HG03175 (cell line): ENCODE data around the gene ARPC1A.
"Not testable (repeated sequence)": the region's sequence is repeated elsewhere in the genome, so short reads cannot be mapped to it uniquely, and the experiment has no call there.

ENCODE experiments used
- ATAC-seq: cut with Tn5 transposase; IDR thresholded peaks from one replicate; pipeline ENCODE4 v1.9.1; 2021; ENCODE audit warnings: mild to moderate bottlenecking, moderate library complexity; ENCODE audit not compliant: unreplicated experiment

ARPC1A gene

DNA sequence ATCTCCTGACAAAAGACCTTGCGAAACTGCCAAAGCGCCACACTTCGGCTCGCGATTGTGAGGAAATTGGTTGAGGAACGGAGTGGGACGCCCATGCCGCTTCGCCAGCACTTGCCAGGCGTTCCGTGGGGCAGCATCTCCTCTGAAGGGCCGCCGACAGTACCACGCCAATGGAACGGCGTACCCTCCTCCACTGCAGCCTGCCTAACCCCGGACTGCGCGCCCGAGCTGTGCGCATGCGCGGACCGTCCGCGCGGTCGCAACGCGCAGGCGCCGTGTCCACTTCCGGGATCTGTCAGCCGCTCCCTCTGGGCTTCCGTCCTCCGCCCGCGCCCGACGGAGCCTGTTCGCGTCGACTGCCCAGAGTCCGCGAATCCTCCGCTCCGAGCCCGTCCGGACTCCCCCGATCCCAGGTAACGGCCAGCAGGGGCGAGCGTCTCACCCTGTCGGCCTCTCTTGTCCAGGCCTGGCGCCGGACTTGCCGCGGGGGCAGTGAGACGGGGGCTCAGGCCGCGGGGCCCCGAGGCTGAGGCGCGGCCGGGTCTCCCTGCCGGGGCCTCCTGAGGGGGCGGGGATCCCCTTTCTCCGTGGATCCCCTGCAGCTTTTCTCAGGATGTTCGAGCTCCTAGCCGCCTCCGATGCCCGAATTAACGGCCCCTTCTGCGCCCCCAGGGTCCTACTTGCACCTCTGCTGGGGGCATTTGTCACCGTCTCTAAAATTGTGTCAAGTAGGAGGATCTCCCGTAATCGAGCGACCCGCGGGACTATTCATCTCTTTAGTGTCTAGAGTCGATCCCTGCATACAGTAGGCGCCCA lies at the start of gene ARPC1A:
Gene ARPC1A, plus strand, starts transcription at position 307 of the 816 bp plus-strand sequence. CDS start 7,456 bp downstream, outside the sequence.
- ATAC-seq: peak; percentile 95

- ATAC-seq: no peak
Observed at GRCh38 chr7:99278180-99278579, 47.5 kb upstream of the ARPC1A start.

GRCh38 chr7:99284165-99284564 lies 41.5 kb upstream of the ARPC1A start:
- ATAC-seq: not testable (repeated sequence)

DNA sequence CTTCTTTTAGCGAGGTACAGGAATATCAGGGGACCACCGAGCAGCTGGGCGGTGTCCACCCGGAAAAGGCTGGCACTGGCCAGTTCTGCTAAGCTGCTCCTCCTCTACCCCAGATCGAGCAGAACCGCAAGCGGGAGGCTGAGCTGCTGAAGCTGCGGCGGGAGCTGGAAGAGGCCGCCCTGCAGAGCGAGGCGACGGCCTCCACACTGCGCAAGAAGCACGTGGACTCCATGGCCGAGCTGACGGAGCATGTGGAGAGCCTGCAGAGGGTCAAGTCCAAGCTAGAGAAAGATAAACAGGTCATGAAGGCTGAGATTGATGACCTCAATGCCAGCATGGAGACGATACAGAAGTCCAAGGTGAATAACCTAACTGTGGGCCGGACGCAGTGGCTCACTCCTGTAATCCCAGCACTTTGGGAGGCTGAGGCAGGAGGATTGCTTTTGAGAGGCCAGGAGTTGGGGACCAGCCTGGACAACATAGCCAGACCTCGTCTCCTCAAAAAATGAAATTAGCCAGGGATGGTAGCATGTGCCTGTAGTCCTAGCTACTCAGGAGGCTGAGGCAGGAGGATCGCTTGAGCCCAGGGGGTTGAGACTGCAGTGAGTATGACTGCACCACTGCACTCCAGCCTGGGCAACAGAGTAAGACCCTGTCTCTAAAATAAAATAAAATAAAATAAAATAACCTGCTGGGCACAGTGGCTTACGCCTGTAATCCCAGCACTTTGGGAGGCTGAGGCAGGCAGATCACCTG lies 37.7 kb upstream of the ARPC1A start:
- no peak for ATAC-seq

DNA sequence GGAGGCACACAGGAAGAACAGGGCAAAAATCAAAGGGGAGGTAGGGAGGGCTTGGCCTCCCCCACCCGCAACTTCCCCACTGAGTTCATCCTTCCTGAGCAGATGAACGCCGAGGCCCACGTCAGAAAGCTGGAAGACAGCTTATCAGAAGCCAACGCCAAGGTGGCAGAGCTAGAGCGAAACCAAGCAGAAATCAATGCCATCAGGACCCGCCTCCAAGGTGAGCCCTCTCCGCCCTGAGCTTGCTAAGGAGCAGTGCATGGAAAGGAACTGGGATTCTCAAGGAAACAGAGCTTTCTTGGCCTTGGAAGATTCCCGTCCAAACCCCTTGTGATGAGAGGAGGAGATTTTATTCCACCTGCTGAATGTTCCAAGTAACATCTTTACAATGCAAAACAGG lies 36.5 kb upstream of the ARPC1A start:
- no peak for ATAC-seq

- not testable (repeated sequence) for ATAC-seq
Observed at GRCh38 chr7:99290148-99290547, 35.5 kb upstream of the ARPC1A start.

DNA sequence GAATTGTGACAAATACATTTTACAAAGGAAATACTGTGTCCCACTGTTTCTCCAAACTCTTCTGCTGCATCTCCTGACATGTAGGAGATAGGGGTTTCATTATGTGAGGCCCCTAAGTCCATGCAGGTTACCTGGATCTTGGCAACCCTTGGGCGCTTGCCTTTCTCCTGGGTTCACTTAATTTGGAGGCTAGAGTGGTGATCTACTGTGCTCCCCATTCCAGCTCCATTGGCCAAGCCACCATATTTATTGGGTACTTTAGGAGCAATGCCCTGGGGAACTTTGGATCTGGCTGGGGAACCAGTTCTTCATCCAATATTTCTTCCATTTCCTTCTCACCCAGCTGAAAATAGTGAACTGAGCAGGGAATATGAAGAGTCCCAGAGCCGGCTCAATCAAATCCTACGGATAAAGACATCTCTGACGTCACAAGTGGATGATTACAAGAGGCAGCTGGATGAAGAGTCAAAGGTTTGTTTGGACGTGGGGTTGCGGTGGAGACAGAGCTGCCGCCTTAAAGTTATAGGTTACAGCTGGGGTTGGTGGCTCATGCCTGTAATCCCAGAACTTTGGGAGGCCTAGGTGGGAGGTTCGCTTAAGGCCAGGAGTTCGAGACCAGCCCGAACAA lies 34.6 kb upstream of the ARPC1A start:
- no peak for ATAC-seq

DNA sequence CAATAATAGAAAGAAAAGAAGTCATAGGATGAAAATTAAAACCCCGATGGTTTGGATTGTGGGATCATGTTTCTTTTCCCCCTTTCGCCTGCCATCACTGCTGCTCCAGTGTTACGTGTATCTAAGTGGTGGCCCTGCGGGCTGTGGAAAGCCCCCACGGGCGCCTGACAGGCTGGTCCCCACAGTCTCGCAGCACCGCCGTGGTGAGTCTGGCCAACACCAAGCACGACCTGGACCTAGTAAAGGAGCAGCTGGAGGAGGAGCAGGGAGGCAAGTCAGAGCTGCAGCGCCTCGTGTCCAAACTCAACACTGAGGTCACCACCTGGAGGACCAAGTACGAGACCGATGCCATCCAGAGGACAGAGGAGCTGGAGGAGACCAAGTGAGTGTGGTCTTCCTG lies 33.6 kb upstream of the ARPC1A start:
- no peak for ATAC-seq

GRCh38 chr7:99293167-99293566 lies 32.5 kb upstream of the ARPC1A start:
- no peak for ATAC-seq

DNA sequence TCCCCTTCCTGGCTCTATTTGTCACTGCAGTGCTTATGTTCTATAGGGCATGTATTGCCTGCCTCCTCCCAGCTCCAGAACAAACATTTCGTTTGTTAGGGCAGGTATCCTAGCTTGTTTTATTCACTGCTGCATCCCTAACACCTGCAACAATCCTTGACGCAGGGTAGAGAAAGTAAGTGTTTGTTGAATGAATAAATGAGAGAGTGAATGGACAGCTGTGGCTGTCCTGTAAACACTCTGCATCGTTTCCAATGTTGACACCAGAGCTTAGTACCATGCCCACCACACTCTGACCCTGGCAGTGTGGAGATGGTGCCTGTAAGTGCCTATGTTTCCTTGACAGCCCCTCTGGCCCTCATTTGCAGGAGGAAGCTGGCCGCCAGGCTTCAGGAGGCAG lies 32.0 kb upstream of the ARPC1A start:
- no peak for ATAC-seq

GRCh38 chr7:99296471-99296870 lies 29.2 kb upstream of the ARPC1A start:
- ATAC-seq: no peak

- ATAC-seq: no peak
Observed at GRCh38 chr7:99301496-99301895, 24.2 kb upstream of the ARPC1A start.

DNA sequence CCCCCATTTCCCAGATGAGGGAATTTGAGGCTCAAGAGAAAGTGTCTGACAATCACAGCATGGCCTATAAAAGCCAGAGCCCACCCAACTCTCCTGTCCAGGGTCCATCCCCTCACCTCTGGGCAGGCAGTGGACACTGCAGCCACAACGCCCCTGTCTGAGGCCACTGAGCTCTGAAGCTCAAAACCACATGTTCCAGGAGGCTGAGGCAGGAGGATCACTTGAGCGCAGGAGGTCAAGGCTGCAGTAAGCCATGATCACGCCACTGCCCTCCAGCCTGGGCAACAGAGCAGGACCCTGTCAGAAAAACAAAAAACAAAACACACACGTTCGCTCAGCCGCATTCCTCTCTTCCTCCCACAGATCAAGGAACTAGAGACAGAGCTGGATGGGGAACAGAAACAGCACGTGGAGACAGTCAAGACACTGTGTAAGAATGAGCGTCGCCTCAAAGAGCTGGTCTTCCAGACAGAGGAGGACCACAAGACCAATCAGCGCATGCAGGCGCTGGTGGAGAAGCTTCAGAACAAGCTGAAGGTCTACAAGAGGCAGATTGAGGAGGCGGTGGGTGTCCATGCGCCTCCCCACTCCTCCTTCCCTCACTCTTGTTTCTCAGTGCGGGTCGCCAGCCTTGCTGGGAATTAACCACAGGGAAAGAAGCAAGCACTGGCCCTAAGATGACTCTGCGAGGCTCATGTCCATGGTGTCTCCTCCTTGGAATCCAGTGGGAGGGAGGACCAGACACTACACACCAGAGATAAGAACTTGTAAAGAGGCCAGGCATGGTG lies 20.0 kb upstream of the ARPC1A start:
- ATAC-seq: no peak

DNA sequence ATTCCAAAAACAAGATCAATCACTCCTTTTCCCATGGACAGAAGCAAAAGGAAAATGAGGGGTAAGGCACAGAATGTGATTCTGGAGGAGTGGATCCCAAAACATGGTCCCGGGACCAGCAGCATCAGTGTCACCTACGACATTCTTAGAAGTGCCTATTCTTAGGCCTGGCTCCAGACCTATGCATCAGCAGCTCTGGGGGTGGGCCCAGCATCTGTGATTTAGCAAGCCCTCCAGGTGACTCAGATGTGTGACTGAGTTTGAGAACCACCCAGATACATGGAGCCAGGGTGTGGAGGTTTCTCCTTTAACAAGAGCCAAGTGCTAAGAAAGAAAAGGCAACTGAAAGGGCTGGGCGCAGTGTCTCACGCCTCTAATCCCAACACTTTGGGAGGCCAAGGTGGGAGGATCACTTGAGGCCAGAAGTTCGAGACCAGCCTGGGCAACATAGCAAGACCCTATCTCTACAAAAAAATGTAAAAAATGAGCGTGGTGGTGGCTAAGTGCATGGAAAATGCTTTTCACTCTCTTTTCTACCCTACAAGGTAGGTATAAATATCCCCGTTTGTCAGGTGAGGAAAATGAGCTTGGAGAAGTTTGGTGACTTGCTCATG lies 17.1 kb upstream of the ARPC1A start:
- ATAC-seq: no peak

GRCh38 chr7:99309111-99309510 lies 16.6 kb upstream of the ARPC1A start:
- ATAC-seq: no peak

GRCh38 chr7:99310004-99310403 lies 15.7 kb upstream of the ARPC1A start:
- ATAC-seq: no peak

DNA sequence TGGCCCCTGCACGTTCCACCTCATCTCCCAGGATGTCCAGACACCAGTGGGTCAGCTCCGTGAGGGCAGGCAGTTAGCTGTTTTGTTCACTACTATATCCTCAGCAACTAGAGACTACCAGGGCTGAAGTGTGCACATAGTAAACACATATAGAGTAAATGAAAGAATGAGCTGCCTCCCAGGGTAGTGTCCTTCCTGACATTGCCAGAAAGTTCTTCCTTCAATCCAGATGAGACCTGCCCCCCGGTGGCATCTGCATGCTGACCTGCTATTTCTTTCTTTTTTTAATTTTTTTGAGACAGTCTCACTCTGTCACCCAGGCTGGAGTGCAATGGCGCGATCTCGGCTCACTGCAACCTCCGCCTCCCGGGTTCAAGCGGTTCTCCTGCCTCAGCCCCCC lies 14.0 kb upstream of the ARPC1A start:
- ATAC-seq: no peak

- no peak for ATAC-seq
Observed at GRCh38 chr7:99312316-99313203, 13.1 kb upstream of the ARPC1A start.

DNA sequence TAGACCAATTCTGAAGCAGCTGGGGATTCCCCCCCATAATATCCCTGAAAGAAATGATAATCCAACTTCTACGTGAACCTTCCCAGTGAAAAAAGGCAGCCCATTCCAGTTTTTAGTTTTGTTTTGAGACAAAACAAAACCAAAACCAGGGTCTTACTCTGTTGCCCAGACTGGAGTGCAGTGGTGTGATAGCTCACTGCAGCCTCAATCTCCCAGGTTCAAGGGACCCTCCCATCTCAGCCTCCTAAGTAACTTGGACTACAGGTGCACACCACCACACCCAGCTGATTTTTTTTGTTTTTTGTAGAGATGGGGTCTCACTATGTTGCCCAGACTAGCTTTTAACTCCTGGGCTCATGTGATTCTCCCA lies 12.5 kb upstream of the ARPC1A start:
- ATAC-seq: no peak

GRCh38 chr7:99314504-99314903 lies 11.2 kb upstream of the ARPC1A start:
- ATAC-seq: peak; percentile 49
